ENCODE results near the gene DIP2C. TPM values are rescaled to one million over a fixed set of nuclear protein-coding genes. Genes with fewer than 3 reads are reported as not detected.
"Not testable (repeated sequence)": the region's sequence is repeated elsewhere in the genome, so short reads cannot be mapped to it uniquely, and the experiment has no call there.

Gene DIP2C
- total RNA-seq, 1 donor from 2014 or later: 18.4 TPM

GRCh38 chr10:435397-435796, 254.1 kb downstream of the DIP2C start:
- no peaks in the 10 kb centered on the region for H3K27me3 ChIP-seq
- no peak overlapping the region for H3K27ac ChIP-seq
- intact Hi-C loops (cut with DNase I): no loop called here
- H3K9me3 ChIP-seq: no peaks in the 10 kb centered on the region
- no peak for TF ChIP-seq CTCF (IDR thresholded peaks at IDR 0.05)
- no peaks in the 10 kb centered on the region for H3K36me3 ChIP-seq
- no peak overlapping the region for H3K4me3 ChIP-seq
- H3K4me1 ChIP-seq: no peaks in the 10 kb centered on the region
- DNase-seq (ENCODE audit: extremely low spot score in 2 of 2): no peak

DNA sequence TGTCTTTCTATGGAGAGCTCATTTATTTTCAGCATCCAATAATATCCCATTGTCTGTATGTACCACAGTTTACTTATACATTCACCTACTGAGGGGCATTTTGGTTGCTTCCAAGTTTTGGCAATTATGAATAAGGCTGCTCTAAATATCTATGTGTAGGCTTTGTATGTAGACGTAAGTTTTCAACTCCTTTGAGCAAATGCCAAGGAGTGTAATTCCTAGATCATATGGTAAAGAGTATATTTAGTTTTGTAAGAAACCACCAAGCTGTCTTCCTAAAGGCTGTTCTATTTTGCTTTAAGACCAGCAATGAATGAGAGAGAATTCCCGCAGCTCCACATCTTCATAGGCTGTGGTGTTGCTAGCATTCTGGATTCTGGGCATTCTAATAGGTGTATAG, 259.8 kb downstream of the DIP2C start:
- H3K9me3 ChIP-seq: no peaks in the 10 kb centered on the region
- H3K27me3 ChIP-seq: no peaks in the 10 kb centered on the region
- TF ChIP-seq POLR2AphosphoS5 (IDR thresholded peaks at IDR 0.05; ENCODE audit: insufficient read depth in 1 of 2, low read depth in 1 of 2): no peak
- TF ChIP-seq CTCF (IDR thresholded peaks at IDR 0.05): no peak
- no peak for TF ChIP-seq POLR2A (IDR thresholded peaks at IDR 0.05)
- no peaks in the 10 kb centered on the region for H3K36me3 ChIP-seq
- intact Hi-C loops (cut with DNase I): no loop called here
- H3K27ac ChIP-seq: no peak overlapping the region
- no peak for DNase-seq (ENCODE audit: extremely low spot score in 2 of 2)
- no peaks in the 10 kb centered on the region for H3K4me1 ChIP-seq
- no peak overlapping the region for H3K4me3 ChIP-seq

- Histone ChIP-seq H3K4me3 (no peak overlapping the region), H3K9me3 (no peaks in the 10 kb centered on the region), H3K27ac (no peak overlapping the region), H3K36me3 (no peaks in the 10 kb centered on the region), H3K4me1 (no peaks in the 10 kb centered on the region), H3K27me3 (no peaks in the 10 kb centered on the region)
- TF ChIP-seq POLR2AphosphoS5 (IDR thresholded peaks at IDR 0.05; ENCODE audit: insufficient read depth in 1 of 2, low read depth in 1 of 2): no peak
- no peak for TF ChIP-seq CTCF (IDR thresholded peaks at IDR 0.05)
- no peak for TF ChIP-seq POLR2A (IDR thresholded peaks at IDR 0.05)
- intact Hi-C loops (cut with DNase I): no loop called here
- DNase-seq (ENCODE audit: extremely low spot score in 2 of 2): no peak
These were observed 261.5 kb downstream of the DIP2C start for GRCh38 chr10:427761-428519.

DNA sequence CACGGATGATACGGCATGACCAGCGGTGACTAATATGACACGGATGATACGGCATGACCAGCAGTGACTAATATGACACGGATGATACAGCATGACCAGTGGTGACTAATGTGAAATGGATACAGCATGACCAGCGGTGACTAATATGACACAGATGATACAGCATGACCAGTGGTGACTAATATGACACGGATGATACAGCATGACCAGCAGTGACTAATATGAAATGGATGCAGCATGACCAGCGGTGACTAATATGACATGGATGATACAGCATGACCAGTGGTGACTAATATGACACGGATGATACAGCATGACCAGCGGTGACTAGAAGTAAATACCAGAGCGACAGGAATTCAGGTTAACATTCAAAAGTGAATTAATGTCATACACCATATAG, 264.1 kb downstream of the DIP2C start:
- H3K4me3 ChIP-seq; H3K36me3 ChIP-seq; intact Hi-C loops (cut with DNase I); H3K27ac ChIP-seq; H3K27me3 ChIP-seq; DNase-seq (ENCODE audit: extremely low spot score in 2 of 2); H3K9me3 ChIP-seq; H3K4me1 ChIP-seq: not testable (repeated sequence)

DNA sequence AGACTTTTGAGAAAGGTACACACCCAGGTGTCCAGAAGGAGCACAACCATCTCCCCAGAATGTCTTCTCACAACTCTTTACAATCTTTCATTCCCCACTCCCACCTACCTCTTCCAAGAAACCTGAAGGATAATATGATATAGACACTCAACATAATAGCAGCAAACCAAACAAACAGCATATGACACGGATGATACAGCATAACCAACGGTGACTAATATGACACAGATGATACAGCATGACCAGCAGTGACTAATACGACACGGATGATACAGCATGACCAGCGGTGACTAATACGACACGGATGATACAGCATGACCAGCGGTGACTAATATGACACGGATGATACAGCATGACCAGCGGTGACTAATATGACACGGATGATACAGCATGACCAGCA, 264.7 kb downstream of the DIP2C start:
- intact Hi-C loops (cut with DNase I); H3K4me3 ChIP-seq; H3K9me3 ChIP-seq; DNase-seq (ENCODE audit: extremely low spot score in 2 of 2); H3K27ac ChIP-seq; H3K4me1 ChIP-seq; H3K27me3 ChIP-seq: not testable (repeated sequence)
- H3K36me3 ChIP-seq: peaks cover 0 to 14% of the 10 kb centered on the region in 2 donors

DNA sequence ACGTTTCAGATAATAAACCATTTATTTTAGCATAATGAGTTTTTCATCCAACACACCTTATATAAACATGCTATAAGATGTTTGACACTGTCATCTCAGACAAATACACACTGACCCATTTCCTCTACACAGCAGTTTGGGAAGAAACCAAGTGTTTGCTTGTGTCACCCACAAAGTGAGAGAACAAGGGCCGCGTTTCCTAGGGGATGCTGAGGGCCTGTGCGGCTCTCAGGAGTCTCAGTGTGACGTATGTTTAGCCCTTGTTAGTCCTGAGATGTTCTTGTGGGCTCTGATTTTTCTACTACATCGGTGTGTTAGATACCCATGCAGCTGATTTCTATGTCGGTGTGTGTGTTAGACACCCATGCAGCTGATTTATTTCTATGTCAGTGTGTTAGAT, 266.3 kb downstream of the DIP2C start:
- Histone ChIP-seq H3K27me3 (no peaks in the 10 kb centered on the region), H3K9me3 (no peaks in the 10 kb centered on the region), H3K4me1 (no peaks in the 10 kb centered on the region), H3K4me3 (no peak overlapping the region), H3K36me3 (peaks cover 0 to 25% of the 10 kb centered on the region in 2 donors), H3K27ac (no peak overlapping the region)
- no peak for DNase-seq (ENCODE audit: extremely low spot score in 2 of 2)
- no peak for TF ChIP-seq POLR2AphosphoS5 (IDR thresholded peaks at IDR 0.05; ENCODE audit: insufficient read depth in 1 of 2, low read depth in 1 of 2)
- no peak for TF ChIP-seq POLR2A (IDR thresholded peaks at IDR 0.05)
- no peak for TF ChIP-seq CTCF (IDR thresholded peaks at IDR 0.05)
- intact Hi-C loops (cut with DNase I): no loop called here
